HG03571 (cell line): Measurements from ENCODE around the gene MPRIP.

Experiments
- ATAC-seq: cut with Tn5 transposase; IDR thresholded peaks from one replicate; pipeline ENCODE4 v1.9.1; 2021; ENCODE audit not compliant: unreplicated experiment

Gene MPRIP

DNA sequence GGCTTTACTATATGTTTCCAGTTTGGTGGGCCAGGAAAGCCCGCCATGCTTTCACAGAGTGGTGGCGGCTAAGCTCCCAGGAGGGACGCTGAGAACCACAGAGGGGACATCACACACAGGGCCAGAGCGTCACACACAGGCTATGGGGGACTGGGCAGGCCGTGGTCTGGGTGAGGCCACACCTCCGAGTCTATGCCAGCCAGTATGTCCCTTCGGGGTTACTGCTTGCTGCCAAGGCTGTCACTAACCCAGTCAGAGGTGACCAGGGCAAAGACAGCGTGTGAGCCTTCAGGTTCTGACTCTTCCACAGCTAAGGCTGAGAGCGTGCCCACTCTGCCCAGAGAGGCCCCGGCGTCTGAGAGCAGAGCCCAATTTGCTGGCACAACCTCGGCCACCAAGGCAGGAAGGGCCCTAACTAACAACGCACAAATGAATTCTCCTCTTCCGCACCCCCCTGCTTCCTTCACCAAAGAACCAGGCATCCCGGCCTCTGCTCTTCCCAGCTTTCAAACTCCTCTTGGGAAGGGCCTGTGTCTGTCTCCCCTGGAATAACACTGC is 161.0 kb downstream of the MPRIP start:
- no peak for ATAC-seq

DNA sequence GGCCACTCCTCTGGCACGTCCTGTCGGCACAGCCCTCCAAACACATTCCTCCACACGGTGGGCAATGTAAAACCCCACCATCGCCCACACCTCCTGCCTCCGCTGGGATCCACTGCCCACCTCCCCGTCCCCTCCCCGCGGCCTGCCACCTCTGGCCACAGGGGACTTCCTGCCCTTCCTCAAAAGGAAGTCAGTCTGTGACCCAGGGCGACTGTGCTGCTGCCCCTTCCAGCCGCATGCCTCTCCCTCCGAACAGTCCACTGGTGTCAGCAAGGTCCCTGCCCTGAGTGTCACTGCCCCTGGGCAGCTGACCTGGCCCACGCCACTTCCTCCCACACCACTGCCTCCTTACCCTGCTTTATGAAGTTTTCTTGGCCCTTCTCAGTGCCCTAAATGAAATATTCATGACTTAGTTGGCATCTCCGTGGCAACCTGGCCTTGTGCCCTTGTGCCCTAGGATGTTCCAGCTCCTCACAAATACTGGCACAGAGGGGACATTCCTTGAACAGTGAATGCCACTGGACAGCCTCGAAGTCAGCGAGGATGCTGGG is 161.9 kb downstream of the MPRIP start:
- ATAC-seq = no peak

DNA sequence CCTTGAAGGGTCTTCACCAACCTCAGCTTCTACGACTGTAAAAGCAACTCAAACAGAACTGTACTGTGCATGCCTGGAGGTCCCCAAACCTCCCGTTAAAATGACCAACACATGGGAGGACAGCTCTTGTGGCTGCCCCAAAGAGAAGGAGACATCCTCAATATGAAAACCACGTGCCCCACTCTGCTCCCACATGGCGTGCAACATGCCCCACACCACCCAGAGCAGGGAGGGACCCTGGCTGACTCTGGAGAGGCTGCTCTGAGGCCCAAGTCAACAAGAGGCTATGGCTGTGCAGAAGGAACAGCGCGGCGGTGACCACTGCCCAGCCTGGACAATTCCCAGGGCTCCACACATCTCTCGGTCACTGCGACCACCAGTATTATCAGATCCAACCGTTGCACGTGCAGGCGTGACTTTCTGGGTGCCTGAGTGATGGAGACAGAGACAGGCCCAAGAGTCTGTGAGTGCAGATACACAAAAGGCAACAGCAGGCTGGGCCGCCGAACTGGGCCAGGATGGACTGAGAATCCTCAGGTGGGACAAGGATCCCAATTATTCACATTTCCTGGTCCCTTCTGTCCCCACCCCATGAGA is 162.5 kb downstream of the MPRIP start:
- no peak for ATAC-seq

DNA sequence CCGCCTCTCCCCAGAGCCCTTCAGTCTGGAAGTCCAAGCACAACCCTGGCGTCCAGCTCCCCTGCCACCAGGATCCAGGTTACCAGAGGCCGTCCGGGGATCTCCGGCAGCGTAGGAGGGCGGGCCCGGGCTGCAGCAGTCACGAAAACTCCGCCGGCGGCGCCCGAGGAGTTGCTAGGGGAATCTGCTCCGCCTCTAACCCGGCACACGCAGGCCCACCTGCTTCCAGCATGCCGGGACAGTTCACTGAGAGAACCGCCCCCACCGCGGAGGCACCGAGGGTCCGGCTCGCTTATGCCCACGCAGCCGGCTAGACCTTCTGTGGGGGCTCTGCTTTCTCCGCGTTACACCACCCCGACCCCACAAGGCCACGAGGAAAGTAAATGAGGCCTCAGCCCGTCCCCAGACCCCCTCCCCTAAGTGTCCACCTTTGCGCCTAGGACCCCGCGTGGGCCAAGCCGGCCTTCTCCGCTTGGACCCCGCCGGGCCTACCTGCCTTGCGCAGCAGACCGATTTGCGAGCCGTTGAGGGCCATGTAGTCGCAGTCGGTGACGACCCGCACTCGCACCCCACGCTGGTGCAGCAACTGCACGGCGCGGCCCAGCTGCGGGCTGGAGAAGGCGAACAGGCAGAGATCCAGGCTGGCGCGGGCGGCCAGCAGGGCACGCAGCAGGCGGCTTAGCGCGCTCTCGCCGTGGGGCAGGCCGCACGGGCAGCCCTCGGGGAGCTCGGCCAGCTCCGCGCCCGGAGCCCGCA is 163.3 kb downstream of the MPRIP start:
- peak; percentile 28 for ATAC-seq

DNA sequence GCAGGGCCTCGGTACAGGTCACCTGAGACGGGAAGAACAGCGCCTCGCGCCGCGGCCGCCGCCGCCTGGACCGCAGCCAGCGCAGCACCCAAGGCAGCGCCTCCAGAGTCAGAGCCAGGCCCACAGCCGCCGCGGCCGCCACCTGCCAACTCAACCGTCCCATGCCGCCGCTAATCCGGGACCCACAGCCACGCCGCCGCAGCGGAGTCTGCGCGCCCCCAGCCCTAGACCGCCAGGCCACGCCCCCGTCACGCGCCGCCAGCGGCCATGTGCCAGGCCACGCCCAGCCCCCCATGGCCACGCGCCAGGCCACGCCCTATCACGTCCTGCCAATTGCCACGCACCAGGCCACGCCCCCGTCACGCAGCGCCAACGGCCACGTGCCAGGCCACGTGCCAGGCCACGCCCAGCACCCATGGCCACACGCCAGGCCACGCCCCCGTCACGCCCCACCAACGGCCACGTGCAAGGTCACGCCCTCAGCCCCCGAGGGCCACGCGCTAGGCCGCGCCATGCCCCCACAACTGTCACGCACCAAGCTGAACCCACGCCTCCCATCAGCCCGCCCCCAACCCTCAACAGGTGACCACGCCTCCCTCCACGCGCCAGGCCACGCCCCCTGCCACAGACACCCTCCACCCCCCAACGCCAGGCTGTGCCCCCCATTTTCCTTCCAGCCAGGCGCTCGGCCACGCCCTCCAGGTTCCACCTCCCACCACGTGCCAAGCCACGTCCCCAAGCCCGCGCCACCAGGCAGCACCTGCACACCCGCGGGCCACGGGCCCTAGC is 164.1 kb downstream of the MPRIP start, which contains the start of gene PLD6:
Gene PLD6, minus strand, starts transcription at position 210 of the 789 bp plus-strand sequence. Its CDS starts 47 bp downstream, at position 163.
- peak; percentile 52 for ATAC-seq

DNA sequence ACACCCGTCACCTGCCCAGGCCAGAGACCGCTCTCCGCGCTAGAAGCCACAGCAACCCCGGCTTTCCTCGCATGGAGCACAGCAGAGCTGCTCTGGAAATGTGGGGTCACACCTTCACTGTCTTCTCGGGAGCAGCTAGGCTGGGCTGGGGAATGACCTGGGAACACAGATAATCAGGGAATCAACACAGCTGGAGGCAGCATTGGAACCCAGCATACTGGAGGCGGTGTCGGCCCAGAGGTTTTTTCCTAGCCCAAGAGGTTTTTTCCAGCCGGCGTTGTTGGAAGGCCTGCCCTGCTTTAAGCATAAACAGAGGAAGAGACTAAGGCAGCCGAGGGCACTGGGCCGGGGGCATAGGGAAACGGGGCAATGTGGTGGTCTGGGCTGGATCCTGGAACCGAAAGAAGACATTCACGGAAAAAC is 164.7 kb downstream of the MPRIP start:
- no peak for ATAC-seq

DNA sequence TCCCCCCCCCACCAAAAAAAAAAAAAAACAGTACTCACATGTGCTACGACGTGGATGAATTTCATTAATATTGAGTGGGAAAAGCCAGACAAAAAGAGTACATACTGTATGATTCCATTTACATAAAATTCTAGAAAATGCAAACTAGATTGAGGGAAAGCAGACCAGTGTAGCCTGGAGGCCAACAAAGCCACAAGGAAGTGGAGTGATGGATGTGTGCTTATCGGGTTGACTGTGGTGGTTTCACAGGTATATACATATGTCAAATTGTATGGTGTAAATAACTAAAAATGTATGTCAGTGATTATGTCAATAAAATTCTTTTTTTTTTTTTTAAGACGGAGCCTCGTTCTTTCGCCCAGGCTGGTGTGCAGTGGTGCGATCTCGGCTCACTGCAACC is 165.7 kb downstream of the MPRIP start:
- no peak for ATAC-seq

DNA sequence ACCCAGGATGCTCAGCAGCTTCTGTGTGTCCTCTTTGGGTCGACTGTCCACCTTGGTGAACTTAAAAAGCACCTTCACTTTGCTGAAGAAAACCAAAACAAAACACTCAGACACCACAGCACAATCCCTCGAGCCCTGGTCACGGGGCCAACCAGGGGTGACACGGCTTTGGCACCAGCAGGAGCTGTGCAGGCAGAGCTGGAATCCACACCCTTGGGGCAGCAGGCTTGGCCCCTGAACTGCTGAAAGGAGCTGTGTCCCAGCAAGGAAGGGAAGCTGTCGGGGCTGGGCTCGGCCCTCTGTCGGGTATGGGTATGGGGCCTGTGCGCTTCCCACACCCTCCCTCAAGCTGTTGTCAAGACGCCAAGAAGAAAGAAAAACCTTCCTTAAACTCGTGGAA is 171.5 kb downstream of the MPRIP start:
- no peak for ATAC-seq

DNA sequence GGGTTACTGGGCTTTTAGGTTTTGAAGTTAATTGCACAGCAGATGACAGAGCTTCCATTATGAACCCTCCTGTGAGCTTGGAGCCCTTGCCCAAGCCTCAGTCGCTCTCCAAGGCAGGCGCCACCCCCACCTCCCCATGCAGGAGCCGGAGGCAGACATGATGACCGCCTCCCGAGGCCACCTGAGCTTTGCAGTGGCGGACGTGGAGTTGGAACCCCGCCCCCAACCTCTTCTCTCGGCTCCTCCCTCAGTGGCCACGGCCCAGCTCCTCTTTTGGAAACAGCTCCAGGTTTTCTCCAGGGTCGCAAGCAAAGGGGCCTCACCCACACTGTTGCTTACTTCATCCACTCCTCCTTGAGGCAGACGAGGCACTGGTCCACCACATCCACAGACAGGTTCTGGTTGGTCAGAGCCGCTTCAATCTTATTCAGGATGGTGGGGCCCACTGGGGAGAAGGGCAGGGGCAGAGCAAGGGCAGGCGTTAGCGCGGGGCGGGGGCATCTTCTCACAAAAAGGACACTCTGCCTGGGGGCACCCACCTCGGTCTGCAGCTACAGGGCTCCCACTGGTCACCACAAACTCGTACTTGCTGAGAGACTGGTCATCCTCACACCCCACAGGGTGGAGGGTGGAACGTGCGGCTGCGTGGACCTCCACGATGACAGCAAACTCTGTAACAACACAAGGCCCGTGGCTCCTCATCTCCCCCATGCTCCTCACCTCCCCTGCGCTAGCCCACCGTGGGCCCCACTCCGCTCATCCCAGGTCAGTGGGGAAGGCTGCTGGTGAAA is 172.6 kb downstream of the MPRIP start:
- ATAC-seq = no peak

DNA sequence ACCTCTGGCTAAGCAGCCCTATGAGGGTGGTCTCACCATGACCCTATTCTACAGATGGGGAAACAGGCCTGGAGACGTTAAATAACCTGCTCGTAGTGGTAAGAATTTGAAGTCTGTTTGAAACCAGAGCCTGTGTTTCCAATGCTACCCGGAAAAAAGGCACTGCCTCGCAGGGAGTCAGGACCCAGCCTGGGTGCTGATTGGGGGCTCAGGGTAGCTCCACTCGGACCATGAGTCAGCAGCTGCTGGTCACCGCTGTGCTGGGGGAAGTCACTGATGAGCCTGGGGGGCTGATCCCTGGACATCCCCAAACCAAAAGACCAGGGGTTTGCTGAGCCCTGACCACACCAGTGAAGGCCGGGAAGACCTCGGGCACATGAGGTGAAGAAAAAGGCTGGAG is 173.3 kb downstream of the MPRIP start:
- no peak for ATAC-seq

DNA sequence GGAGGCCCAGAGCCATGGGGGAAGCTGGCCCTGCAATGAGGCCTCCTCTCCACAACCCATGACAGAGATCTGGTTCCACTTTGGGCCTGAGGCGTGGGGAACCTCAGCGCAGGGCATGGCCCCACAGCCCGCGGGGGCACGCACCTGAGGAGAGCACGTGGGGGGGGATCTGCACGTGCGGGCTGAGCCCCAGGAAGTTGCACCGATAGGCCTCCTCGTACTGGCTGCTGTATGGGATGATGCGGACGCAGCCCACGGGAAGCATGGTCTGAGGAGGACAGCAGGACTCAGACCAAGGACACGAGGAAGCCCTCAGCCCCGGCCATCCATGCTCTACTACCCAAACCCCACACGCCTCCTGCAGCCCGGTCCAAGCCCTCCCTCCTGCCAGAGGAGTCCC is 174.0 kb downstream of the MPRIP start:
- no peak for ATAC-seq

DNA sequence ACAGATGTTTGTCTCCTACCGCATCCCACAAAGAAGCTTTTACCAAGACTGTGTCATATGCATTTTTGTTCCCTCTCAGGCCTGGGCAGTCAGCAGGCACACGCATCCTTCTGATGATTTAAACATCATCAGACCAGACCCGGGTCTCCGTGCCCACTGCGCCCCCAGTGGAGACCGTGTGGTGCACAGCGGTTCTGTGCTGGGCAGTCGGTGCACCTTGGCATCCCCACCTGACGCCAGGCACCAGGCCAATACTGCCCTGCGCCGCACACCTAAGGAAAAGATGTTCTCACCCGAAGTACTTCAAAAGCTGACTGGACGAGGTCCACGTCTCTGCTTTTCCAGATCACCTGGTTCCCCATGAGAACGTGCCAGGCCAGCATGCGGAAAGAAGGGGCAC is 174.5 kb downstream of the MPRIP start:
- no peak for ATAC-seq

DNA sequence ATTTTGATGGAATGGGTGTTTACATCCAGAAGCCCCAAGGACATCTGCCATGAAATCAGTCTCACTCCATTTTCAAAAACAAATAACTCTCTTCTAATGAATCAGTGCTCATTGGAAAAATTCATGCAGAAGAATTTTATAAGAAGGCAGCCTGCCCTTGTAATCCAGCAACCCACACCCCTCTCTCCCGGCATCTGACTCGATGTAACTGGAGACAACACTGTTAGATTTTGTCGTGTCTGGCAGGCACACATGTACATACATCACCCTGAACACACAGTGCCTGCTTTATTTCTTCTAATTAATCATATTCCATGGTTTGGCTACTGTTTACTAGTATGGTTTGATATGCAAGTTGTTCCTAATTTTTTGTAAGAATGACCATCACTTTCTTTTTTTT is 175.7 kb downstream of the MPRIP start:
- ATAC-seq = no peak

DNA sequence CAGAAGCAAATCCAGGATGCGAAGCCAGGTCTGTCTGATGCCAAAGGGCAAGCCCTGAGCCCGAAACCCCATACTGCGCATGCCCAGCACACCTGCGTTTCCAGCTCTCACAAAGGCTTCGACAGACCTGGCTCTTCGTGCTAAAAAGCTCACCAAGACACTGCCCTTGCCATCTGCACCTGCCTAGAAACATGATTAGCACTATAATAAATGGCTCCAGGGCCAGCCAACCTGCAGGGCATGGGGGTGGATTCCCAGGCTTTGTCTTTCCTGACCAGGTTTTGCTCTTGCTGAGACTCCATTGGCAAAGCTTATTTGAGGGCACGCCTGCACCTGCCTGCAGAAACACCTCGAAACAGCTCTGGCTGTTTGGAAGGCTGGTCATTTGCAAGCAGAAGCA is 178.3 kb downstream of the MPRIP start:
- ATAC-seq = no peak

DNA sequence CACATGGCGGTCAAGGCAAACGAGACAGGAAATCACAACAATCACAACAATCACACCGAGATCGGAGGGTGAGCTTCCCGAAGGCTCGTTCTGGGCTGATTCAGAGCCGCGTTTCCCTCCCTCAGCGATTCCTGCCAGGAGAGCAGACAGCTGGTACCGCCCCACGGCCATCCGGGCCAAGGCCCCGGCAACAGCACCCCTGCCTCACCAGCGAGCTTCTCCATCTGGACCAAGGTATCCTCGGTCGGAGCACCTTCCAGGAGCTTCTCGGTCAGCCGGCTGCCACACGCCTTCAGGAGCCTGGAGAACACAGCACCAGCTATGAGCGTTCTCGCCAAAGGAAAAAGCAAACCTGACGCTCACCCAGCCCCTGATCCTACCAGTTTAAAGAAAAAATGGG is 179.1 kb downstream of the MPRIP start:
- ATAC-seq = no peak

DNA sequence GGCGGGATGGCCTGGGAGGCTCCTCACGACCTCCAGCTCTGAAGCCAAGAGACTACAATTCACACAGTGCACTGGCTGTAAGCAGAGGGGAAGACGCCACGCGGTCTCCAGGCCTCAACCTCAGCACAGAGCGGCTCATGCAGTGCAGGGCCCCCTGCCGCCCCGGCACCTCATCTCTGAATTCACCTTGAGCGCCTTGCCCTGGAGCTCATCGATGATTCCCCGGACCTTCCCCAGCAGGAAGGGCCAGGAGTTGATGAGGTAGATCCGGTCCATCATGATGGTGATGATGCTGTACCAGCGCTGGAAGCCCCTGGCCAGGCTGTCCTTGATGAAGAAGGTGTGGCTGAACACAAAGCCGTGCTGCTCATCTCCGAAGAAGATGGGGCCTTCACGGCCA is 181.5 kb downstream of the MPRIP start:
- no peak for ATAC-seq

DNA sequence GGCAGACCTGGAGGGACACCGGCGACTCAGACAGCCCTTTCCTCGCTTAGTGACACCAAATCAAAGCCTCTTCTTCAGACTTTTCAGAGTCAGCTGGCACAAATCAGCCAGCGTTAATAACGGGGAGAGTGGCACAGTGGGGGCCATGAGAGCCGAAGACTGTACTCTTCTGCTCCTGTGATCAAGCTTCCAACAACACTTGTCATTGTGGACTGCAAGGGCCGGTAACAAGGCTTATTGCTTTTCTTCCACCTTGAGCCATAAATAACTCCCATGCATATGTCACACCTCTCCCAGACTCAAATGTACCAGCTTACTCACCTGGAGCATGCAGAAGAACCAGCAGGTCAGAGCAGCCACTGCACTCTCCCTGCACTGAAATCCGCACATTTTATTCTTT is 181.9 kb downstream of the MPRIP start:
- ATAC-seq = no peak

DNA sequence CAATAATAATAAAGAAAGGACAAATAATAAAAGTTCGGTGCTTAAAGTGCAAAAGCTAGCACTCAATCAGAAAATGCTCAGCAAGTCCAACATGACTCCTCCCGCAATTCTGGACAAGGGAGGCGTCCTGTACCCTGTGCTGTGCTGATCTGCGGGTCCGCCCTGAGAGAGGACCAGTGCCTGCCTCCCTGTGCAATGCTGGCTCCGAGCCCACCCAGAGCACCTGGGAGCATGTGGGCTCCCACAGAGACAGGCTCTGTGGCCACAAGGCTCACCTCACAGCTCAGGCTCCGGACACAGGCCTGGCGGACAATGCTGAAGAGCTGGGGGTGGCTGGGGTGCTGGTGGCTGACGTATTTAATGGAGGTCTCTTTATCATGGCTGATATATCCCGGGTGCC is 183.6 kb downstream of the MPRIP start:
- ATAC-seq = no peak

DNA sequence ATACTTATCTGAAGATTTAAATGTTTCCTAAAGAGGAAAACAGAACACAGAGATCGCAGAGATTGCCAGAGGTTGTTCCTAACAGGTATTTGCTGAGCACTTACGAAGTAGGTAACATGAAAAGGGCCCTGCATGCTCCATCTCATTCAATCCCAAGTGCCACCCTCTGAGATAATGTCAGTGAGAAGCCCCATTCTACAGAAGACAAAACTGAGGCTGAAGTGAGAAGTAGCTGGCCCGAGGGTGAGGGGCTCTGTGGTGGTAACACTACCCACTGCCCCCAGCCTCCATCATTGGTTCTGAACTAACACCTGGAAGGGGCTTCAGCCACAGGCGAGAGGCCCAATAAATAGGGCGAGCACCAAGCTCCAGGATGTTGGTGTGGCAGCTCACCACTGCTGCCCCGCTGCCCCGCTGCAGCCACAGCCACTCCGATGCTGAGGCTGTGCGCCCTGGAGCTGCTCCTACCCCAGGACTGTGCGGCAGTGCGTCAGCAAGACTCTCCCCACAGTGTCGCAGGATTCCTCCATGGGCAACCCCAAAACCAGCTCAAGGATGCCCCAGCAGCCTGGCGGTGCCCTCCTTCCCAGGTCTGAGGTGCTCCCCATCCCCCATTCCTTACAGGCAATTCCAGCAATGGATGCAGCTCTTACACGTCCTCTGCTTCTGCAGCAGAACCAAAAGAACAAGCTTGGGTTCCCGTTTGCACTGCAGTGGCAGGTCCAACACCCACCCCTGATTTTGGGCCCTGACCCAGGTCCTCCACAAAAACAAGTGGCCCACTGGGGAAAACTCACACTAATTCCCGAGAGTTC is 184.4 kb downstream of the MPRIP start:
- ATAC-seq = no peak
